Measurements from ENCODE around the gene RMDN3. TPM values are rescaled to one million over a fixed set of nuclear protein-coding genes. Genes with fewer than 3 reads are reported as not detected.

Gene RMDN3
- total RNA-seq, 1 experiment from 2014 or later = 28.3 TPM

GRCh38 chr15:40785814-40786213, 30.8 kb upstream of the RMDN3 start:
- Histone ChIP-seq H3K9ac (ENCODE audit: extremely low read depth, insufficient read length, low read length) (no peak overlapping the region), H3K9me3 (ENCODE audit: control insufficient read depth, low read depth, low read length) (no peaks in the 10 kb centered on the region)

More at GRCh38 chr15:40785814-40786213, 30.8 kb upstream of the RMDN3 start:
- no CpG with 5 or more reads among the region's 2 CpGs for WGBS (ENCODE audit: extremely low coverage, insufficient read length, low lambda C conversion rate)
- H3K23ac ChIP-seq (ENCODE audit: insufficient read length, low read depth, low read length) = no peak overlapping the region
- H3K56ac ChIP-seq (ENCODE audit: insufficient read length, low read depth, low read length) = no peak overlapping the region
- no peaks in the 10 kb centered on the region for H3K27me3 Mint-ChIP-seq (ENCODE audit: low read depth)
- no peak overlapping the region for H2BK15ac ChIP-seq (ENCODE audit: low read depth, low read length)
- H3K18ac ChIP-seq (ENCODE audit: insufficient read length, low read depth, low read length) = no peak overlapping the region
- no peaks in the 10 kb centered on the region for H3K9me3 Mint-ChIP-seq
- H4K20me1 ChIP-seq (ENCODE audit: control insufficient read depth, insufficient read depth, insufficient read length) = no peaks in the 10 kb centered on the region
- no peaks in the 10 kb centered on the region for H3K23me2 ChIP-seq (ENCODE audit: insufficient read length, low read depth, low read length, poor library complexity, severe bottlenecking)
- H3K27me3 ChIP-seq (ENCODE audit: insufficient read depth, low read length) = no peaks in the 10 kb centered on the region
- H3K4me1 Mint-ChIP-seq = peaks cover 50 to 54% of the 10 kb centered on the region in 2 experiments
- H2BK20ac ChIP-seq (ENCODE audit: low read depth, low read length, poor library complexity, severe bottlenecking) = no peak overlapping the region
- TF ChIP-seq CTCF (conservative IDR thresholded peaks at IDR 0.05) = no peak
- H2BK12ac ChIP-seq (ENCODE audit: insufficient read length, low read depth, low read length) = no peak overlapping the region
- H3K4me1 ChIP-seq (ENCODE audit: insufficient read depth, low read length) = peaks cover 9% of the 10 kb centered on the region; the same call in 1 of the 2 replicates
- H3K4me3 Mint-ChIP-seq = no peak overlapping the region
- H3K4ac ChIP-seq (ENCODE audit: low read depth, low read length) = no peak overlapping the region
- no peaks in the 10 kb centered on the region for H3K79me2 ChIP-seq (ENCODE audit: insufficient read depth, low read length)
- H3K27ac ChIP-seq (ENCODE audit: insufficient read length, low read depth, low read length) = no peak overlapping the region
- H2BK120ac ChIP-seq (ENCODE audit: low read depth, low read length, poor library complexity, severe bottlenecking) = no peak overlapping the region
- peak overlapping the region in 1 of 3 experiments; percentile 33; a peak in 2 of 7 replicates for H3K27ac Mint-ChIP-seq
- no peak overlapping the region for H4K5ac ChIP-seq (ENCODE audit: insufficient read length, low read depth, low read length)
- no peak overlapping the region for H2AFZ ChIP-seq (ENCODE audit: low read length)
- H3K14ac ChIP-seq (ENCODE audit: insufficient read depth, low read length) = no peak overlapping the region
- no peak for DNase-seq
- H4K91ac ChIP-seq (ENCODE audit: insufficient read length, low read depth, low read length) = peak overlapping the region; percentile 61
- H3K4me2 ChIP-seq (ENCODE audit: insufficient read depth, insufficient read length, low read length) = no peak overlapping the region
- peaks cover 0 to 4% (median 0%) of the 10 kb centered on the region in 3 experiments; a peak in 2 of 7 replicates for H3K36me3 Mint-ChIP-seq (ENCODE audit: insufficient read depth in 1 of 3, low read depth in 3 of 3)
- H2BK5ac ChIP-seq (ENCODE audit: insufficient read length, low read length) = no peak overlapping the region
- H3T11ph ChIP-seq (ENCODE audit: low read length) = no peak overlapping the region
- peaks cover 4% of the 10 kb centered on the region for H3K79me1 ChIP-seq (ENCODE audit: insufficient read depth, low read depth, low read length, poor library complexity, severe bottlenecking)
- no peak overlapping the region for H2AK5ac ChIP-seq (ENCODE audit: insufficient read length, low read length)
- no peak overlapping the region for H4K8ac ChIP-seq (replicated peaks; ENCODE audit: insufficient read length, low read depth, low read length)

Measured in H9 (cell line).